ENCODE measurements around the gene ANKRD34C. TPM values are rescaled to one million over a fixed set of nuclear protein-coding genes. Genes with fewer than 3 reads are reported as not detected.

The ANKRD34C gene
- total RNA-seq, 1 experiment from 2014 or later = not detected

DNA sequence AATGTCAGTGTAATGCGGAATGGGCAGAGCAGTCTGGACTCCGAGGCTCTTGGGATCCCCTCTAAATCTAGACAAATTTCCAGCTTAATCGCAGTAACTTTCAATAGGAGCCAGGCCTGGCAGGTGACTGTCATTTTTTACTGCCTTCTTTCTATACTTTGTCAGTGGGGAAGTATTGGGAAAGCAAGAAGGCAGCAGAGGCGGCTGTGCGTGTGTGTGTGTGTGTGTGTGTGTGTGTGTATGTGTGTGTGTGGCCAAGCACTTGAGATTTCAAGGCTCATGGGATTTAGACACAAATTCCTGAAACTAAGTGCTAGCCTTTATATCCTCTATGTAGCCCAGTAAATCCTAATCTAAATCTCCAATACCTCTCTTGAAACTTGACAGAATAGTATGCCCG, 49.3 kb upstream of the ANKRD34C start:
- H2BK15ac ChIP-seq (ENCODE audit: low read depth, low read length) = no peak overlapping the region
- no peak overlapping the region for H3K27ac Mint-ChIP-seq
- no peaks in the 10 kb centered on the region for H3K4me1 ChIP-seq (ENCODE audit: insufficient read depth, low read length)
- peaks cover 0 to 1% (median 0%) of the 10 kb centered on the region in 3 experiments; a peak in 1 of 7 replicates for H3K36me3 Mint-ChIP-seq (ENCODE audit: insufficient read depth in 1 of 3, low read depth in 3 of 3)
- no peak overlapping the region for H4K5ac ChIP-seq (ENCODE audit: insufficient read length, low read depth, low read length)
- H2BK120ac ChIP-seq (ENCODE audit: low read depth, low read length, poor library complexity, severe bottlenecking) = no peak overlapping the region
- H2BK5ac ChIP-seq (ENCODE audit: insufficient read length, low read length) = no peak overlapping the region
- DNase-seq = no peak
- no peak overlapping the region for H2AFZ ChIP-seq (ENCODE audit: low read length)
- H3K14ac ChIP-seq (ENCODE audit: insufficient read depth, low read length) = no peak overlapping the region
- no peak overlapping the region for H3K4me3 Mint-ChIP-seq
- H3K18ac ChIP-seq (ENCODE audit: insufficient read length, low read depth, low read length) = no peak overlapping the region
- H4K20me1 ChIP-seq (ENCODE audit: control insufficient read depth, insufficient read depth, insufficient read length) = no peaks in the 10 kb centered on the region
- no peak overlapping the region for H3T11ph ChIP-seq (ENCODE audit: low read length)
- H3K79me1 ChIP-seq (ENCODE audit: insufficient read depth, low read depth, low read length, poor library complexity, severe bottlenecking) = no peaks in the 10 kb centered on the region
- H3K23ac ChIP-seq (ENCODE audit: insufficient read length, low read depth, low read length) = no peak overlapping the region
- TF ChIP-seq, protein P1, sequence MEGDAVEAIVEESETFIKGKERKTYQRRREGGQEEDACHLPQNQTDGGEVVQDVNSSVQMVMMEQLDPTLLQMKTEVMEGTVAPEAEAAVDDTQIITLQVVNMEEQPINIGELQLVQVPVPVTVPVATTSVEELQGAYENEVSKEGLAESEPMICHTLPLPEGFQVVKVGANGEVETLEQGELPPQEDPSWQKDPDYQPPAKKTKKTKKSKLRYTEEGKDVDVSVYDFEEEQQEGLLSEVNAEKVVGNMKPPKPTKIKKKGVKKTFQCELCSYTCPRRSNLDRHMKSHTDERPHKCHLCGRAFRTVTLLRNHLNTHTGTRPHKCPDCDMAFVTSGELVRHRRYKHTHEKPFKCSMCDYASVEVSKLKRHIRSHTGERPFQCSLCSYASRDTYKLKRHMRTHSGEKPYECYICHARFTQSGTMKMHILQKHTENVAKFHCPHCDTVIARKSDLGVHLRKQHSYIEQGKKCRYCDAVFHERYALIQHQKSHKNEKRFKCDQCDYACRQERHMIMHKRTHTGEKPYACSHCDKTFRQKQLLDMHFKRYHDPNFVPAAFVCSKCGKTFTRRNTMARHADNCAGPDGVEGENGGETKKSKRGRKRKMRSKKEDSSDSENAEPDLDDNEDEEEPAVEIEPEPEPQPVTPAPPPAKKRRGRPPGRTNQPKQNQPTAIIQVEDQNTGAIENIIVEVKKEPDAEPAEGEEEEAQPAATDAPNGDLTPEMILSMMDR (conservative IDR thresholded peaks at IDR 0.05) = no peak
- H3K4me1 Mint-ChIP-seq = peaks cover 0 to 5% of the 10 kb centered on the region in 2 experiments; a peak in 2 of 4 replicates
- H3K9me3 Mint-ChIP-seq = no peaks in the 10 kb centered on the region
- H3K79me2 ChIP-seq (ENCODE audit: insufficient read depth, low read length) = no peaks in the 10 kb centered on the region
- H3K56ac ChIP-seq (ENCODE audit: insufficient read length, low read depth, low read length) = no peak overlapping the region
- H2BK12ac ChIP-seq (ENCODE audit: insufficient read length, low read depth, low read length) = no peak overlapping the region
- no peak overlapping the region for H3K4me2 ChIP-seq (ENCODE audit: insufficient read depth, insufficient read length, low read length)
- no peak overlapping the region for H3K9ac ChIP-seq (ENCODE audit: extremely low read depth, insufficient read length, low read length)
- no peak overlapping the region for H3K27ac ChIP-seq (ENCODE audit: insufficient read length, low read depth, low read length)
- no peak overlapping the region for H2BK20ac ChIP-seq (ENCODE audit: low read depth, low read length, poor library complexity, severe bottlenecking)
- H4K91ac ChIP-seq (ENCODE audit: insufficient read length, low read depth, low read length) = no peak overlapping the region
- no peaks in the 10 kb centered on the region; the same call in 1 of the 2 replicates for H3K27me3 ChIP-seq (ENCODE audit: insufficient read depth, low read length)
- WGBS (ENCODE audit: extremely low coverage, insufficient read length, low lambda C conversion rate) = no CpG with 5 or more reads among the region's 6 CpGs
- no peaks in the 10 kb centered on the region for H3K9me3 ChIP-seq (ENCODE audit: control insufficient read depth, low read depth, low read length)
- peaks cover 32% of the 10 kb centered on the region for H3K27me3 Mint-ChIP-seq (ENCODE audit: low read depth)
- no peak overlapping the region for H2AK5ac ChIP-seq (ENCODE audit: insufficient read length, low read length)
- no peak overlapping the region for H3K4ac ChIP-seq (ENCODE audit: low read depth, low read length)
- H4K8ac ChIP-seq (replicated peaks; ENCODE audit: insufficient read length, low read depth, low read length) = no peak overlapping the region
- no peaks in the 10 kb centered on the region for H3K23me2 ChIP-seq (ENCODE audit: insufficient read length, low read depth, low read length, poor library complexity, severe bottlenecking)

Data from H9 (cell line).